K562 (cell line): ENCODE measurements around the gene POLR1B. TPM values are rescaled to one million over a fixed set of nuclear protein-coding genes. Genes with fewer than 3 reads are reported as not detected.

Source experiments
- polyA plus RNA-seq, 8 experiments: library from polyadenylated mRNA; depleted of rRNA in 4 of 8; stranded (reverse) in 5 of 8; unstranded in 3 of 8; fragments of >200 nt; fragmentation: Nextera tagmentation in 2 of 8; fragmentation: Illumina TruSeq in 1 of 8; extraction: Ambion mirVana in 2 of 8; extraction: Trizol in 1 of 8; gene quantifications; 2 replicates each; pipeline versions ENCODE4 v1.2.1 to v1.2.3, GENCODE V29; 2011 to 2014; ENCODE audit warnings: inconsistent platforms in 1 of 8, missing spikeins in 1 of 8
- total RNA-seq, 7 experiments: library from RNA; depleted of rRNA in 6 of 7; stranded (reverse); fragments of >200 nt in 6 of 7; fragmentation: Illumina TruSeq in 2 of 7; extraction: Trizol in 2 of 7; gene quantifications; 2 replicates each; pipeline versions ENCODE4 v1.2.1 to v1.2.3, GENCODE V29; 2011 to 2021; ENCODE audit warnings: low replicate concordance in 1 of 7
- TF ChIP-seq, protein P1 (sequence below): fragments of 200-600 bp; sonication (generic); IDR thresholded peaks from one replicate; pipeline ENCODE4 v1.6.1; 2012; ENCODE audit warnings: mild to moderate bottlenecking, low read depth, low read length, inconsistent platforms

The POLR1B gene
- total and polyA plus RNA-seq, 9 of the 15 experiments (the other 6 are each of a cell fraction or from before 2014, with no cell fraction given), result 19.8 to 55.1 (median 40.2) TPM

DNA sequence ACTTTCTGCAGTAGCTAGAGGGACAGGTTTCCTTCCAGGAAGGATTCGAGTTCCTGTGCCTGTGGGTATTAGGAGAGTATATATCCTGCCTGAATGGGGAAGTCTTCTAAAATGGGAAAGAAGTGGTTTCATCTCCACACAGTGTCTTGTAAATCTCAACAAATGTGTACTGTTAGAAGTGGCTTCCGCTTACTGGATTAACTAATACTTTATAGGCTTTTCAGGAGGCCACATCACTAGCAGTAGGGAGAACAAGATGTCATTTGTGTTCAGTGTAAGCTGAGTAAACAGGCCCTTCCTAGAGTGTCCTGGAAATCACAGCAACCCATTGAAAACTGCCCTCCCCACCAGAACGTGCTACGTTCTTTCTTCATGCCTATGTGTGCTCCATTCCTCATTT lies 12.5 kb upstream of the POLR1B start (continued):
- TF ChIP-seq, protein P1, sequence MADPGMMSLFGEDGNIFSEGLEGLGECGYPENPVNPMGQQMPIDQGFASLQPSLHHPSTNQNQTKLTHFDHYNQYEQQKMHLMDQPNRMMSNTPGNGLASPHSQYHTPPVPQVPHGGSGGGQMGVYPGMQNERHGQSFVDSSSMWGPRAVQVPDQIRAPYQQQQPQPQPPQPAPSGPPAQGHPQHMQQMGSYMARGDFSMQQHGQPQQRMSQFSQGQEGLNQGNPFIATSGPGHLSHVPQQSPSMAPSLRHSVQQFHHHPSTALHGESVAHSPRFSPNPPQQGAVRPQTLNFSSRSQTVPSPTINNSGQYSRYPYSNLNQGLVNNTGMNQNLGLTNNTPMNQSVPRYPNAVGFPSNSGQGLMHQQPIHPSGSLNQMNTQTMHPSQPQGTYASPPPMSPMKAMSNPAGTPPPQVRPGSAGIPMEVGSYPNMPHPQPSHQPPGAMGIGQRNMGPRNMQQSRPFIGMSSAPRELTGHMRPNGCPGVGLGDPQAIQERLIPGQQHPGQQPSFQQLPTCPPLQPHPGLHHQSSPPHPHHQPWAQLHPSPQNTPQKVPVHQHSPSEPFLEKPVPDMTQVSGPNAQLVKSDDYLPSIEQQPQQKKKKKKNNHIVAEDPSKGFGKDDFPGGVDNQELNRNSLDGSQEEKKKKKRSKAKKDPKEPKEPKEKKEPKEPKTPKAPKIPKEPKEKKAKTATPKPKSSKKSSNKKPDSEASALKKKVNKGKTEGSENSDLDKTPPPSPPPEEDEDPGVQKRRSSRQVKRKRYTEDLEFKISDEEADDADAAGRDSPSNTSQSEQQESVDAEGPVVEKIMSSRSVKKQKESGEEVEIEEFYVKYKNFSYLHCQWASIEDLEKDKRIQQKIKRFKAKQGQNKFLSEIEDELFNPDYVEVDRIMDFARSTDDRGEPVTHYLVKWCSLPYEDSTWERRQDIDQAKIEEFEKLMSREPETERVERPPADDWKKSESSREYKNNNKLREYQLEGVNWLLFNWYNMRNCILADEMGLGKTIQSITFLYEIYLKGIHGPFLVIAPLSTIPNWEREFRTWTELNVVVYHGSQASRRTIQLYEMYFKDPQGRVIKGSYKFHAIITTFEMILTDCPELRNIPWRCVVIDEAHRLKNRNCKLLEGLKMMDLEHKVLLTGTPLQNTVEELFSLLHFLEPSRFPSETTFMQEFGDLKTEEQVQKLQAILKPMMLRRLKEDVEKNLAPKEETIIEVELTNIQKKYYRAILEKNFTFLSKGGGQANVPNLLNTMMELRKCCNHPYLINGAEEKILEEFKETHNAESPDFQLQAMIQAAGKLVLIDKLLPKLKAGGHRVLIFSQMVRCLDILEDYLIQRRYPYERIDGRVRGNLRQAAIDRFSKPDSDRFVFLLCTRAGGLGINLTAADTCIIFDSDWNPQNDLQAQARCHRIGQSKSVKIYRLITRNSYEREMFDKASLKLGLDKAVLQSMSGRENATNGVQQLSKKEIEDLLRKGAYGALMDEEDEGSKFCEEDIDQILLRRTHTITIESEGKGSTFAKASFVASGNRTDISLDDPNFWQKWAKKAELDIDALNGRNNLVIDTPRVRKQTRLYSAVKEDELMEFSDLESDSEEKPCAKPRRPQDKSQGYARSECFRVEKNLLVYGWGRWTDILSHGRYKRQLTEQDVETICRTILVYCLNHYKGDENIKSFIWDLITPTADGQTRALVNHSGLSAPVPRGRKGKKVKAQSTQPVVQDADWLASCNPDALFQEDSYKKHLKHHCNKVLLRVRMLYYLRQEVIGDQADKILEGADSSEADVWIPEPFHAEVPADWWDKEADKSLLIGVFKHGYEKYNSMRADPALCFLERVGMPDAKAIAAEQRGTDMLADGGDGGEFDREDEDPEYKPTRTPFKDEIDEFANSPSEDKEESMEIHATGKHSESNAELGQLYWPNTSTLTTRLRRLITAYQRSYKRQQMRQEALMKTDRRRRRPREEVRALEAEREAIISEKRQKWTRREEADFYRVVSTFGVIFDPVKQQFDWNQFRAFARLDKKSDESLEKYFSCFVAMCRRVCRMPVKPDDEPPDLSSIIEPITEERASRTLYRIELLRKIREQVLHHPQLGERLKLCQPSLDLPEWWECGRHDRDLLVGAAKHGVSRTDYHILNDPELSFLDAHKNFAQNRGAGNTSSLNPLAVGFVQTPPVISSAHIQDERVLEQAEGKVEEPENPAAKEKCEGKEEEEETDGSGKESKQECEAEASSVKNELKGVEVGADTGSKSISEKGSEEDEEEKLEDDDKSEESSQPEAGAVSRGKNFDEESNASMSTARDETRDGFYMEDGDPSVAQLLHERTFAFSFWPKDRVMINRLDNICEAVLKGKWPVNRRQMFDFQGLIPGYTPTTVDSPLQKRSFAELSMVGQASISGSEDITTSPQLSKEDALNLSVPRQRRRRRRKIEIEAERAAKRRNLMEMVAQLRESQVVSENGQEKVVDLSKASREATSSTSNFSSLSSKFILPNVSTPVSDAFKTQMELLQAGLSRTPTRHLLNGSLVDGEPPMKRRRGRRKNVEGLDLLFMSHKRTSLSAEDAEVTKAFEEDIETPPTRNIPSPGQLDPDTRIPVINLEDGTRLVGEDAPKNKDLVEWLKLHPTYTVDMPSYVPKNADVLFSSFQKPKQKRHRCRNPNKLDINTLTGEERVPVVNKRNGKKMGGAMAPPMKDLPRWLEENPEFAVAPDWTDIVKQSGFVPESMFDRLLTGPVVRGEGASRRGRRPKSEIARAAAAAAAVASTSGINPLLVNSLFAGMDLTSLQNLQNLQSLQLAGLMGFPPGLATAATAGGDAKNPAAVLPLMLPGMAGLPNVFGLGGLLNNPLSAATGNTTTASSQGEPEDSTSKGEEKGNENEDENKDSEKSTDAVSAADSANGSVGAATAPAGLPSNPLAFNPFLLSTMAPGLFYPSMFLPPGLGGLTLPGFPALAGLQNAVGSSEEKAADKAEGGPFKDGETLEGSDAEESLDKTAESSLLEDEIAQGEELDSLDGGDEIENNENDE, result no peak
